Ishikawa (cell line): ENCODE data around the gene SLC28A1.

Experiments
- CREB1 ChIP-seq: IDR thresholded peaks from 2 replicates; pipeline ENCODE4 v1.6.1; 2012; ENCODE audit warnings: low read depth
- EGR1 ChIP-seq: IDR thresholded peaks from 2 replicates; pipeline ENCODE4 v1.6.1; 2012
- EP300 ChIP-seq: IDR thresholded peaks from 2 replicates; pipeline ENCODE4 v1.6.1; 2012; ENCODE audit warnings: borderline replicate concordance
- FOXM1 ChIP-seq: IDR thresholded peaks from 2 replicates; pipeline ENCODE4 v1.6.1; 2012; ENCODE audit warnings: low read depth, borderline replicate concordance
- REST ChIP-seq: IDR thresholded peaks from 2 replicates; pipeline ENCODE4 v1.6.1; 2012; ENCODE audit warnings: low read depth, mild to moderate bottlenecking
- TEAD4 ChIP-seq: IDR thresholded peaks from 2 replicates; pipeline ENCODE4 v1.6.1; 2012
- YY1 ChIP-seq: IDR thresholded peaks from 2 replicates; pipeline ENCODE4 v1.6.1; 2012; ENCODE audit warnings: low read depth

GRCh38 chr15:84893607-84894006, 9.1 kb downstream of the SLC28A1 start:
- TF ChIP-seq FOXM1 (no peak), REST (no peak), YY1 (no peak), EGR1 (no peak), CREB1 (no peak), TEAD4 (no peak), EP300 (no peak)
